ACHN (cell line): ENCODE results near the gene FAN1.
A peak's percentile ranks its signal among the peaks of the same experiment; 100 is the strongest.
"Not testable (repeated sequence)": the region's sequence is repeated elsewhere in the genome, so short reads cannot be mapped to it uniquely, and the experiment has no call there.

Source experiments
- DNase-seq: peaks from one replicate; pipeline ENCODE4 v3.0.0-alpha.2; 2015
- in situ Hi-C: cut with HindIII; loops from 2 replicates; pipeline ENCODE4 v1.10.0; 2017; ENCODE audit warnings: low sequenced_read_pairs, low pct_ligation_motif_present, low pct_unique_long_range_greater_than_20kb

The FAN1 gene

DNA sequence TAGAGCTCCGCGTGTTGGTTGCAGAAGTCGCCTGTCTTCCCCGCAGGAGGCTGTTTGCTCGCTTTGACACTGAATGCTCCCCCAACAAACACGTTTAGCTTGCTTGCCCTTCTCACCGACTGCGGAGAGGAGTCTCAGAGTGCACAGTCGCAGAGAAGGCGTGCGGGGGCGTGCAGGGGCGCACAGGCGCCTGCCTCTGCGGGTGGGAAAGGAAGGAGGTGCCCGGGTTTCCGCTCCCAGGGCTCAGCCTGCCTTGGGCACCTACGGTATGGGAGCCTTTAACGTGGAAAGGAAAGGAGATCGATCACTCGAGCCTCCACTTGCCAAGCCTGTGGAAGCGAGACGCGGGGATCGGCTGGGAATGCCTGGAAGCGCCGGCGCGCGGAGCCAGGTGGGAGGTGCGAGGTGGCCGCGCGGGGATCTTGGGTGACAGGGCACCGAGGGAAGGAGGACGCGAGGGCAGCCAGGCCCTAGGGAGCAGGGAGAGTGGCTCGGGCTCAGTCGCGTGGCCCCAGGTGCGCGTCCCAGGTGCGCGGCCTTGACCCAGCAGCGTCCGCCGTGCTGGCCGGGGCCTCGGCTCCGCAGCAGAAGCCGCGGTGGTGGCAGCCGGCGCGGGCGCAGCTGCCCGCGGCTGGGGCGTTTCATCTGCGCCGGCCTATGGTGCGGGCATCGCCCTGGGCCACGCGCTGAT, at the start of gene FAN1:
TSS of gene FAN1 (plus strand) at position 419 of the 691 bp plus-strand sequence. CDS start 749 bp downstream, outside the sequence.
- DNase-seq: peak; percentile 86
- in situ Hi-C loops: no loop called here

DNA sequence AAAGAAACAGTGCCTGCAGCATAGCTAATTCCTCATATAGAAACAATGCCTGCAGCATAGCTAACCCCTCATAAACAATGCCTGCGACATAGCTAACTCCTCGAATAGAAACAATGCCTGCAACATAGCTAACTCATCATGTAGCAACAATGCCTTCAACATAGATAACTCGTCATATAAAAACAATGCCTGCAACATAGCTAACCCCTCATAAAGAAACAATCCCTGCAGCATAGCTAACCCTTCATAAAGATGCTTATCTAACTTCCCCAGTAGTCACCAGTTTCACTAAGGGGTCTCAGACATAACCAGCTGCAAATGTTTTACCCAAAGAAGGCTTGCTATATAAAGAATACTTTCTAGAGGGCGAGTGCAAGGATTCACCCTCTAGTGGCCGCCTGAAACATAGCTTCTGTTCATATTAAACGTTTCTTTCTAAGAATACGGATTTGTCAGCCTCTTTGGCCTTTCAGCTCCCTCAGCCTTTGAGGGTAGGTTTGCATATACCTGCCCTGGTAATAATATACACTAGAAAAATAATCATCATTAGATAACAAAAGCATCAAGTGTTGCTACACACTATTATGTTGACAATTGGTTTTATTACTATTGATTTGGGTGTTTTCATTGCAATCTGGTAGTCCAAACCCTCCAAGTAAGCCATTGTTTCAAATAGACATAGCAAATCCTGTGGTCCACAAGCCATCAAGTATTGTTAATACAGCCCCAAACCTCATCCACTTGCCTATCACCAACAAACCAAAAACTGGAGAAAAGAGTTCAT, 44.4 kb upstream of the FAN1 start:
- DNase-seq: peak; percentile 11
- in situ Hi-C loops: no loop called here

DNA sequence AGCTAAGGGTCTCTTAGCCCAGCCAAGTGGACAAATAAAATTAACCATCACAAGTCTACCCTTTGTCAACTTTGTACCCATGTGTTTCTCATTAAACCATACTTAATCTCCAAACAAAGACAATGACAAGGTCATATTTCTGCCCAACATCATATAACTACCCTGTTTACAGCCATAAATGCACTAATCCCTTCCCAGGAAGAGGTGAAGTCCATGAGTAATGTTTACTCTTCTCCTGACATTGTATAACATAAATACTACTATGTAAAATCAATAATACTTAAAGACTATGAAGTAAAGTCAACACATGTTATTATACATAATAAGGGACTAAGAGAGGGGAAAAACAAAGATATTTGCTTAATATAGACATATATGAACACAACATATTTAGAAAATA, 38.5 kb upstream of the FAN1 start:
- in situ Hi-C loops: no loop called here
- DNase-seq: no peak

GRCh38 chr15:30870681-30871080, 33.0 kb upstream of the FAN1 start:
- no peak for DNase-seq

GRCh38 chr15:30872341-30872748, 31.4 kb upstream of the FAN1 start:
- in situ Hi-C loops: no loop called here
- DNase-seq: no peak

More at GRCh38 chr15:30870681-30871080, 33.0 kb upstream of the FAN1 start:
- in situ Hi-C loops: no loop called here

- in situ Hi-C loops: no loop called here
- no peak for DNase-seq
These were observed 26.6 kb upstream of the FAN1 start for GRCh38 chr15:30877070-30877469.

DNA sequence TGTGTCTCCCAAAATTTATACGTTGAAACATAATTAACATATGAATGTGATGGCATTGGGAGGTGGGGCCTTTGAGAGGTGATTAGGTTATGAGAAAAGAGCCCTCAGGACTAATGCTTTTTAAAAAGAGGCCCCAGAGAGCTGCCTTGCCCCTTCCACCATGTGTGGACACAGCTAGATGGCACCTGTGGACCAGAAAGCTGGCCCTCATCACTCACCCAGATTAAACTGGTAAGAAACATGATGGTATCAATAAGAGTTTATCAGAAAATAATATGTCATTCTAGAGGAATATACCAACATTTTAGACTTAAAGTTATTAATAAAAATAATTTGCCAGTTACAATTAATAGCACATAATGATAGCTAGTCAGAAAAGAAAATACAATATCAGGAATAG, 25.2 kb upstream of the FAN1 start:
- DNase-seq: no peak
- in situ Hi-C loops: no loop called here

GRCh38 chr15:30882849-30883433, 20.8 kb upstream of the FAN1 start:
- DNase-seq: no peak
- in situ Hi-C loops: no loop called here

DNA sequence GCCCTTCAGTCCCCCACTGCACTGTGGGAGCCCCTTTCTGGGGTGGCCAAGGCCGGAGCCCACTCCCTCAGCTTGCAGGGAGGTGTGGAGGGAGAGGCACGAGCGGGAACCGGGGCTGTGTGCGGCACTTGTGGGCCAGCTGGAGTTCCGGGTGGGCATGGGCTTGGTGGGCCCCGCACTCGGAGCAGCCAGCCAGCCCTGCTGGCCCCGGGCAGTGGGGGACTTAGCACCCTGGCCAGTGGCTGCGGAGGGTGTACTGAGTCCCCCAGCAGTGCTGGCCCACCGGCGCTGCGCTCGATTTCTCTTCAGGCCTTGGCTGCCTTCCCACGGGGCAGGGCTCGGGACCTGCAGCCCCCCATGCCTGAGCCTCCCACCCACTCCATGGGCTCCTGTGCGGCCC, 20.0 kb upstream of the FAN1 start:
- in situ Hi-C loops: not testable (repeated sequence)

DNA sequence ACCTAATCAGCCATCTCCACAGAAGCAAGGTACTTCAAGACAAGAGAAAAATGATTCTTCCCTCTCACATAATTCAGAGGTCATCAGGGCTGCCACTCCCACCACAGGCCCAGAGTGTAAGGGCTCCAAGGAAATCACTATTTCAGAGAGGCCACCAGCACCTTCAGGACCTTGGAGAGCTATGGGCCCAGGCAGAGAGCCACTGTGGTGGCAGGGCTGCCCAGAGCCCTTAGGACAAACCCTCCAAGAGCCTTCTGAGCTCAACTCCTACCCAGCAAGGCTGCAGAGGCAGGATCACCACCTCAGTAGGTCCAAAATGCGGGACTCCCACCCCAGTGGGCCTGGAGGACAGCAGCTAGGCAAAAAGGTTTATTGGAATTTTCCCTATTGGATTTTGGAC, 17.9 kb upstream of the FAN1 start:
- peak; percentile 21 for DNase-seq
- in situ Hi-C loops: no loop called here

More for the DNA sequence above, 20.0 kb upstream of the FAN1 start:
- DNase-seq: not testable (repeated sequence)

DNA sequence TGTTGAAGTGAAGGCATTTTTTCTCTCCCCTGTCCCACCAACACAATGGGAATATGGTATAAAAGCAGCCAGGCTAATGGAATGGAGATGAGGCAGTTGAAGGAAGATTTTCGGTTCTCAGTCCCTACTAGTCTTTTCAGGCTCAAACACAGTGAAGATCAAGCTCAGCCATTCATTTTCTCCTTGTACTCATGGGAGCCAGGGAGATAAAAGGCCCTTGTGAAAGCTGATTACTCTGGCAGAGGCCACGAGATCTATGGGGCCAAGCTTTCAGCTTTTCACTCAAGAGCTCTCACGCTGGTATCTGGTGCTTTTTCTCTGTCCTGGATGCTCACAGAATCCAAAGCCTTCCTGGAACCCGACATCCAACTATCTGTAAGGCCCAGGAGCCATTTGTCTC, 14.5 kb upstream of the FAN1 start:
- in situ Hi-C loops: no loop called here
- DNase-seq: no peak

DNA sequence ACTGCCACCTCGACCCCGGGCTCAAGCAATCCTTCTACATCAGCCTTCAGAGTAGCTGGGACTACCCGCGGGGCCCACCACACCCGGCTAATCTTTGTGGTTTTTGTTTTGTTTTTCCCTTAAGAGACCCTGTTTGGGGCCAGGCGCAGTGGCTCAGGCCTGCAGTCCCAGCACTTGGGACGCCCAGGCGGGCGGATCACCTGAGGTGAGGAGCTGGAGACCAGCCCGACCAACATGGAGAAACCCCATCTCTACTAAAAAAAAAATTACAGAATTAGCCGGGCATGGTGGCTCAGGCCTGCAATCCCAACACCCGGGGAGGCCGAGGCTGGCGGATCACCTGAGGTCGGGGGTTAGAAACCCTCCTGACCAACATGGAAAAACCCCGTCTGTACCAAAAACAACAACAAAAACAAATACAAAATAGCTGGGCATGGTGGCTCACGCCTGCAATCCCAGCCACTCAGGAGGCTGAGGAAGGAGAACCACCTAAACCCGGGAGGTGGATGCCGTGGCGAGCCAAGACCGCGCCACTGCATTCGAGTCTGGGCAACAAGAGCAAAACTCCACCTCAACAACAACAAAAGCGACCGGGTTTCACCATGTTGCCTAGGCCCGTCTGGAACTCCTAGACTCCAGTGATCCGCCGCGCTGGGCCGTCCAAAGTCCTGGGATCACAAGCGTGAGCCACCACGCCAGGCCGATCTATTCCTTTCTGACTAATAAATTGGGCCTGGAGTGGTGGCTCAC, 8.1 kb upstream of the FAN1 start:
- DNase-seq: no peak
- in situ Hi-C loops: no loop called here

DNA sequence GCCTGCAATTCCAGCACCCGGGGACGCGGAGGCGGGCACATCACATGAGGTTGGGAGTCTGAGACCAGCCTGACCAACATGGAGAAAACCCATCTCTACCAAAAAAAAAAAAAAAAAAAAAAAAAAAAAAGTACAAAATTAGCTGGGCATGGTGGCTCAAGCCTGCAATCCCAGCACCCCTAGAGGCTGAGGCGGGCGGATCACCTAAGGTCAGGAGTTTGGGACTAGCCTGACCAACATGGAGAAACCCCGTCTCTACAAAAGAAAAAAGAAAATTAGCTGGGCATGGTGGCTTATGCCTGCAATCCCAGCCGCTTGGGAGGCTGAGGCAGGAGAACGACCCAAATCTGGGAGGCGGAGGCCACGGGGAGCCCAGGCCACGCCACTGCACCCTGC, 7.5 kb upstream of the FAN1 start:
- in situ Hi-C loops: no loop called here
- DNase-seq: no peak

GRCh38 chr15:30901889-30902288, 1.8 kb upstream of the FAN1 start:
- in situ Hi-C loops: no loop called here
- DNase-seq: no peak

DNA sequence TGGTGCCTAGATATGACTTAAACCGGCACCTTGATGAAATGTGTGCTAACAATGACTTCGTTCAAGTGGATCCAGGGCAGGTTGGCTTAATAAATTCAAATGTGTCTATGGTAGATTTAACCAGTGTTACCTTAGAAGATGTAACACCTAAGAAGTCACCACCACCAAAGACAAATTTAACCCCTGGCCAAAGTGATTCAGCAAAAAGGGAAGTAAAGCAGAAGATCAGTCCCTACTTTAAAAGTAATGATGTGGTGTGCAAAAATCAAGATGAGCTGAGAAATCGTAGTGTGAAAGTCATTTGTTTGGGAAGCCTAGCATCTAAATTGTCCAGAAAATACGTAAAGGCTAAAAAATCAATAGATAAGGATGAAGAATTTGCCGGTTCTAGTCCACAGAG, 1.1 kb downstream of the FAN1 start:
- in situ Hi-C loops: no loop called here
- DNase-seq: no peak

GRCh38 chr15:30905821-30906220, 2.1 kb downstream of the FAN1 start:
- peak; percentile 22 for DNase-seq
- in situ Hi-C loops: no loop called here

- no peak for DNase-seq
- in situ Hi-C loops: no loop called here
These were observed 2.7 kb downstream of the FAN1 start for GRCh38 chr15:30906366-30906765.

- no peak for DNase-seq
- in situ Hi-C loops: no loop called here
These were observed 10.0 kb downstream of the FAN1 start for GRCh38 chr15:30913761-30914160.

DNA sequence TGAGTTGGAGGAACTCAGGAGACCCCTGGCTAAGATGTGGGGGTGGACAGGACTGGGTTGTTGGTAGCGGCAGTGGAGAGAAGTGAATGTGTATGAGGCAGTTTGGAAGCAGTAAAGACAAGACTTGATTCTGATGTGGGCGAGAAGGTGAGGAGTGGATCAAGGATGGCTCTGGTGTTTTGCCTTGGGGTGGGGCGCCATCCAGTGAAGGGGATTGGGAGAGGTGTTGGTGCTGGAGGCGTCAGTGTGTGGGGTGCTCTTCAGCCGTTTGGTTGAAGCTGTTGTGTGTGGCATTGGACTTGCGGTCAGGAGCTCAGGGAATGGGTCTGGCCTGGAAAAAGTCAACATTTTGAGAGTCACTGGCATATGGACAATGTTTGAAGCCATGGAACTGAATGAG, 13.3 kb downstream of the FAN1 start:
- in situ Hi-C loops: no loop called here
- no peak for DNase-seq
